ENCODE data around the gene ZDHHC14.

Gene ZDHHC14

GRCh38 chr6:157627195-157627966 lies 246.4 kb downstream of the ZDHHC14 start:
- TF ChIP-seq CTCF (IDR thresholded peaks at IDR 0.05; ENCODE audit: control insufficient read depth, insufficient read depth, low read depth, low read length, missing control alignments) = no peak
- no peak for DNase-seq (ENCODE audit: low read depth)
- H3K4me3 ChIP-seq (ENCODE audit: control insufficient read depth, low read depth, low read length) = no peak overlapping the region

- DNase-seq (ENCODE audit: low read depth) = no peak
- TF ChIP-seq CTCF (IDR thresholded peaks at IDR 0.05; ENCODE audit: control insufficient read depth, insufficient read depth, low read depth, low read length, missing control alignments) = no peak
- H3K4me3 ChIP-seq (ENCODE audit: control insufficient read depth, low read depth, low read length) = no peak overlapping the region
These were observed 247.5 kb downstream of the ZDHHC14 start for GRCh38 chr6:157628463-157628862.

- H3K4me3 ChIP-seq (ENCODE audit: control insufficient read depth, low read depth, low read length) = no peak overlapping the region
- no peak for TF ChIP-seq CTCF (IDR thresholded peaks at IDR 0.05; ENCODE audit: control insufficient read depth, insufficient read depth, low read depth, low read length, missing control alignments)
- DNase-seq (ENCODE audit: low read depth) = no peak
These were observed 248.2 kb downstream of the ZDHHC14 start for GRCh38 chr6:157629220-157629619.

GRCh38 chr6:157630463-157631080 lies 249.6 kb downstream of the ZDHHC14 start:
- DNase-seq (ENCODE audit: low read depth) = no peak
- H3K4me3 ChIP-seq (ENCODE audit: control insufficient read depth, low read depth, low read length) = no peak overlapping the region
- TF ChIP-seq CTCF (IDR thresholded peaks at IDR 0.05; ENCODE audit: control insufficient read depth, insufficient read depth, low read depth, low read length, missing control alignments) = no peak

GRCh38 chr6:157631412-157631811 lies 250.4 kb downstream of the ZDHHC14 start:
- no peak for TF ChIP-seq CTCF (IDR thresholded peaks at IDR 0.05; ENCODE audit: control insufficient read depth, insufficient read depth, low read depth, low read length, missing control alignments)
- no peak overlapping the region for H3K4me3 ChIP-seq (ENCODE audit: control insufficient read depth, low read depth, low read length)
- peak; percentile 8 for DNase-seq (ENCODE audit: low read depth)

- no peak for DNase-seq (ENCODE audit: low read depth)
- no peak overlapping the region for H3K4me3 ChIP-seq (ENCODE audit: control insufficient read depth, low read depth, low read length)
- TF ChIP-seq CTCF (IDR thresholded peaks at IDR 0.05; ENCODE audit: control insufficient read depth, insufficient read depth, low read depth, low read length, missing control alignments) = no peak
These were observed 251.0 kb downstream of the ZDHHC14 start for GRCh38 chr6:157631838-157632614.
